Stimulated activated naive CD4-positive, alpha-beta T cell (primary cell): Measurements from ENCODE around the gene FAM163B.
A peak's percentile ranks its signal among the peaks of the same experiment; 100 is the strongest.

ENCODE experiments used
- DNase-seq, 6 experiments: peaks; one replicate each; lab custom pipeline; 2025; lab: John Stamatoyannopoulos, UW

FAM163B gene

GRCh38 chr9:133547116-133547515, 62.1 kb downstream of the FAM163B start:
- no peak for DNase-seq

DNA sequence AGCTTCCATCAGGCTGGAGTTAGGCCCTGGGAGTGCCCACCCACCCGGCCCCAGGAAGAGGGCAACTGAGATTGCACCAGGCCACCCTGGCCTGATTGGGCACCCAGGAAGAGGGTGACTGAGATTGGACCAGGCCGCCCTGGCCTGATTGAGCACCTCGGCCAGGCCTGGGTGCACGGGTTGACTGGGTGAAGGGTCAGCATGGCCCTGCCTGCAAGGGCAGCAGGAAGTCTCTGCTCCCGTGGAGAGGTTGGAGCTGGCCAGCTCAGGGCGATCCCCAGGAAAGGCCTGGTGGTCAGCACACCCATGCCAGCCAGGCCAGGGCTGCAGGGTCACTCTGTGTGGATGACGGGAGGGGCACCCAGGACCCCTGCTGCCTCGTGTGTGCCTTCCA, 62.9 kb downstream of the FAM163B start:
- no peak for DNase-seq

DNA sequence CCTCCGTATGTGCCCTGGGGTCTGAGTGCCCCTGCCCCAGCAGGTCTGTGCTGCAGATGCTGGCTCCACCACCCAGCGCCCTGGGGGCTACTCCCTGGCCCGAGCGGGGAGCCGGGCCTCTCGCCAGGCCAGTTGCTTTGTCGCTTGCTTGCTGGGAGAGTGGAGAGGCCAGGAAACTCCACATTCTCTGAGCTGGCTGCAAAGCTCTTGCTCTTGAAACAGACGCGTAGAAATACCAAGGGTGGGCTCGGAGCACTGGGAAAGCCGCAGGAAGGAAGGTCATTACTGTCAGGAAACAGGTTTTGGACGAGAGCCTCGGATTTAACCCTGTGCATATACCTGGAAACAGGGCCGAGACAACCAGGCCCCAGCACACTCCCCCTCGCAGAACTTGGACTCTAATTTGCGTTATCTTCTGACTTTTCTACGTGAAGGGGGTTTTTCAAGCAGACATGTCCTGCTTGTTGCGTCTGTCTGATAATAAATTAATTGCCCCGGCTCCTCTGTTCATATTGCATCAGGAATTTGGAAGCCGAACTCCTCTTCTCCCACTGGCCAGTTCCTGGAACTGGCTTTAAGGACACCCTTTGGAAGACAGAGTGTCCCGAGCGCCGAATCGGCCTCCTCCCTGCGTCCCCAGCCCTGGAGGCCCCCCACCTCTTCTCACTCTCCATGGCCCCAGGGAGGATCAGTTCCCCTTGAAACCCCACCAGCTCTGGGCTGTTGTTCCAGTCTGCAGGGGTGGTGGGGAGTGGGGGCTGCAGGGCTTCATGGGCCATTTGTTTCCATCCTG, 63.5 kb downstream of the FAM163B start:
- no peak for DNase-seq

- no peak for DNase-seq
Observed at GRCh38 chr9:133543772-133544467, 65.3 kb downstream of the FAM163B start.

- no peak for DNase-seq
Observed at GRCh38 chr9:133542002-133542401, 67.2 kb downstream of the FAM163B start.

DNA sequence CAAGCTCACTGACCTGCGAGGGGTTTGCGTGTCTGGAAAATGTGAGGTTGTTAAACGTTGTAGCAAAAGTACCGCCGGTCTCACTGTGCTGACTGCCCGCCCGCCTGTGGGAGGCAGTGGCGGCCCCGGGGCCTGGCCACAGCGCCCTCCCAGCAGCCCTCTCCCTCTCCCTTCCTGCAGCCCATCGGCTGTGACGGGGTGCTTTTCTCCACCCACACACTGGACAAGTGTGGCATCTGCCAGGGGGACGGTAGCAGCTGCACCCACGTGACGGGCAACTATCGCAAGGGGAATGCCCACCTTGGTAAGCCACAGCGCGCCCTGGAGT, 68.5 kb downstream of the FAM163B start:
- no peak for DNase-seq

- DNase-seq = no peak
Observed at GRCh38 chr9:133539991-133540697, 69.0 kb downstream of the FAM163B start.

GRCh38 chr9:133538851-133539833, 70.0 kb downstream of the FAM163B start:
- no peak for DNase-seq

GRCh38 chr9:133538176-133538575, 71.0 kb downstream of the FAM163B start:
- no peak for DNase-seq

- DNase-seq = no peak
Observed at GRCh38 chr9:133537257-133537656, 71.9 kb downstream of the FAM163B start.

- no peak for DNase-seq
Observed at GRCh38 chr9:133536536-133536935, 72.7 kb downstream of the FAM163B start.

GRCh38 chr9:133536080-133536479, 73.1 kb downstream of the FAM163B start:
- DNase-seq = no peak

DNA sequence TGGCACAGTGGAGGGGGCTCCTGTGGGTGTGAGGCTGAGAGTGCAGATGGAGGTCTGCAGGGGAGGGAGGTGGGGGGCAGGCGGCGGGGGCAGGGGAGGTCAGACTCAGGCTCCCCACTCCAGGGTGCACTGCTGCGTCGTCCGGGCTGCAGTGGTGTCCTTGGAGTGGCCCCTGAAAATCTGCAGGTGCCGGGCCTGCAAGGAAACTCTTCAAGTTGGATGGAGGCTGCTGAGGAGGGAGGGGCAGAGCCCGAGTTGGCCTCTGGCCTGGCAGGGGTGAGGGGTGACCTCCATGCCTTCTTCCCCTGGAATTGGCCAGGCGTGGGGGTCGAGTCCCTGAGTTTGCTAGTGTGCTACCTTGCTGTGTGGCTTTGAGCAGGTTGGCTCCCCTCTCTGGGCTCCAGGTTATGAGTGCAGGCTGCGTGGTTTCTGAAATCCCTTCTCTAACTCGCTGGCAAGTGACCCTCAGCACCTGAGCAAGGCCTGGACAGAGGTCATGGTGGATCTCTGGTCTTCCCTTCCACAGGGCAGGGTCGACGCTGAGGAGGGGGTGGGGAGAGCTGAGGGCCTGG, 73.8 kb downstream of the FAM163B start:
- DNase-seq = peak in 1 of 6 experiments; percentile 3

DNA sequence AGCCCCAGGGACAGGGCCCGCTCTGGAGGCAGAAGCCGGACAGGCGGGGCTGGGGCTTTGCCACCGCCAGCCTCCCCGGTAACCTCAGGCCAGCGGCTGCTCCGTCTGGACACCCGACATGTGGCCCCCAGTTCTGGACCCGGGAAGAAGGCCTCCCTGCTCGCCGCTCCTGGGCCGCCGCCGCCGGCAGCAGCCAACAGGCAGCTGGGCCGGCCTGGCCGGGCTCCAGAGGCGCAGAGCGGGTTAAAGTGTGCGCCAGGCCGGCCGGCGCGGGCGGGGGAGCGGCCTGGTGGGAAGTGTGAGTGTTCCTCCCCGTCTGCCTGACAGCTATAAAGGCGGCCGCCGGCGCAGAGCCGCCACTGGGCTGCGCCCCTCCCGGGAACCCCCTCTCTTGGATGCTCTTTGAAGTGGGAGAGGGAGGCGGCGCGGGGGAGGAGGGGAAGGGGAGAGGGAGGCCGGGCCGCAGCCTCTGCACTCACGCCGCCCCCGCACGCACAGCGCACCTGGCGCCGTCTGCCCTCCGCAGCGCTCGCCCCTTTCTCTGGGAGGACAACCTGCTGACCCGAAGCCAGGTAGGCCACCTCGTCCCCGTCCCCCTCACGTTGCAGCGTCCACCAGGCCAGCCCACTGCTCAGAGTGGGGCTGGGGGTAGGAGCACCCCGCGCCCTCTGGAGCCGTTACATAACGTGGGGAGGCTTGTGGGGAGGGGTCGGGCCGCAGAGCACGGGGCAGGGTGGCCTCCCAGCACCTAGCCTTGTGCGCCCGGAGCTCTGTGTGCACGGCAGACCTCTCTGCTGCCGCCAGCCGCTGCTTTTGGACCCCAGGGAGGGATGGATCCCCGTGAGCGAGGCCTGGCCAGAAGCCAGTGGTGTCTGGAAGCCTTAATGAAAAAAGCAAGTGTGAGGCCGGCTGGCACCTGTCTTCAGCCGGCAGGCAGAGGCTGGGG, 74.6 kb downstream of the FAM163B start, which contains the start of gene ADAMTSL2:
Gene ADAMTSL2 (plus strand): TSS at position 359 of the 946 bp plus-strand sequence. CDS start 2,009 bp downstream, outside the sequence.
- DNase-seq = peak; percentile 29 to 74 (median 48)

DNA sequence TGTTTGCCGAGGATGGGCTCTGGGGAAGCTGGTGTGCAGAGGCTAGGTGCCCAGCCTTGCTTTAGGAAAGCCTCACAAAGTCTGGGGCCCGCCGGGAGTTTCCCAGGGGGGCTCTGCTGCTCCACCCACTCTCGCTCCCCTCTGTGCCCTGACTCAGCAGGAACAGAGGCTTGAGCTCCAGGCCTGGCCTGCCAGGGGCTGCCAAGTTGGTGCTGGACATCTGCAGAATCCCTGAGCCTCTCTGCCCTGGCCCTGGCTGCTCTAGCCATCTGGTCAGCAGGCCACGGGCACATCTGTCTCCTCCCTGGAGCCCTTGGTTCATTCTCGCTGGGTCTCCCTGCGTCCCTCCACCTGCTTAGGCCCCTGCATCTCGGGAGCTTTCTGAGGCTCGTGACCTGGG, 75.3 kb downstream of the FAM163B start:
- DNase-seq = no peak

DNA sequence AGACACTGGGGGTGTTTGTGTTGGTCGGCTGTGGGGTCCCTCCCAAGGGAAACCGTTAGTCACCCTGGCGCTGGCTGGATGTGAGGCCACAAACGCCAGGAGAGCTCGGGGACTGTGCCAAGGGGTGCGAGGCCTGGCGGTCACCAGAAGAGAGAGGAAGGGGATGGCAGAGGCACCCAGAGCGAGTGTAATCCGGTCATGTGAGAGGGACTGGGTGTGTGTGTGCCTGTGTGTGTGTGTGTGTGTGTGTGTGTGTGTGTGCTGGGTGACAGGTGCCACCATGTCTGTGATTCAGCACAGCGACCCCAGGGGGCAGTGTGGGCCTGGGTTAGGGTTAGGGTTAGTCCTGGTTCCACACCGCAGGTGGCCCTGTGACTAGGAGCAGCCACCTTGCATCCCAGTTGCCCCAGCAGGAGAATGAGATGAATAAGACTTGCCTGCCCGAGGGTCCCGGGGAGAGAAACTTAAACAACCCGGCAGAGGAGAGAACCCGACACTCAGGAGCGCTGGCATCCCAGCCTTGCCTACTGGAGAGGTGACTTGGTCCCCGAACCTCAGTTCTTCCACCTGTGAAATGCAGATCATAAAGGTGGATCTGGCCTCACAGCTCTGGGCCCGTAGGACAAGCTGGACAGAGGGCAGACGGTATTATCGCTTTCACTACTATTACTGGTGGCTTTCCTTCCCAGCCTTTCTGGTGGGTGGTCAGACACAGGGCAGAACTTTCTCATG, 76.1 kb downstream of the FAM163B start:
- DNase-seq = peak; percentile 60 to 81 (median 74)

GRCh38 chr9:133531293-133531692, 77.9 kb downstream of the FAM163B start:
- no peak for DNase-seq

- no peak for DNase-seq
Observed at GRCh38 chr9:133529874-133530273, 79.3 kb downstream of the FAM163B start.

DNA sequence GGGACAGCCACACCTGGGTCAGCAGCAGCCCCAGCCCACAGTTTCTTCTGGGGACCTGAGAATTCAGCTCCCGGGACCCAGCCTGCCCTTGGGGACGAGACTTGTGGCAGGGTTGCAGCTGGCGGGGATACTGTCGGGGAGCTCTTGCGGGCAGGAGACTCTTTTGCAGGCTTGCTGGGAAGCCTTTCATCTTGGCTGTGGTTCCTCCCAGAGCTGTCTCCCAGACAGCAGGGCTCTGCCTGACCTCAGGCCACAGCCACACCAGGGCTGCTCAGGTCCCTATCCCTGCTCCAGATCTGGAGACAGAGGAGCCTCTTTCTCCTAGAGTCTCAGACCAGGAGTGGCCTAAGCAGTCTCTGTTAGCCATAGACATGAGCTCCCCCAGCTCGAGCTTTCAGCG, 79.7 kb downstream of the FAM163B start:
- DNase-seq = no peak
